Bronchial epithelial cell (primary cell): Measurements from ENCODE around the gene POU2F3. TPM values are rescaled to one million over a fixed set of nuclear protein-coding genes. Genes with fewer than 3 reads are reported as not detected.

Experiments used
- DNase-seq: peaks from one replicate; pipeline ENCODE4 v3.0.0-alpha.2; 2010; ENCODE audit warnings: low read depth
- FAIRE-seq: peaks from 2 replicates; lab custom pipeline; 2011; peaks lifted over from hg19 to GRCh38; lab: Jason Lieb, UNC
- H3K27me3 ChIP-seq: 2 replicates; pipeline ENCODE4 v1.5.1; 2011; ENCODE audit warnings: low read length; ENCODE audit not compliant: control insufficient read depth, insufficient read depth
- H3K36me3 ChIP-seq: 2 replicates; pipeline ENCODE4 v1.5.1; 2011; ENCODE audit warnings: low read length; ENCODE audit not compliant: control insufficient read depth, insufficient read depth
- H3K4me3 ChIP-seq: 2 replicates; pipeline ENCODE4 v1.5.1; 2011; ENCODE audit warnings: mild to moderate bottlenecking, low read depth, low read length, control low read depth
- CTCF ChIP-seq: IDR thresholded peaks from 2 replicates; pipeline ENCODE4 v1.5.1; 2011; ENCODE audit warnings: mild to moderate bottlenecking, moderate library complexity, low read length, control low read depth, inconsistent platforms; ENCODE audit not compliant: insufficient read depth, severe bottlenecking
- total RNA-seq: library from RNA; depleted of rRNA; stranded (reverse); fragments of >200 nt; gene quantifications from 2 replicates; pipeline ENCODE4 v1.2.1, GENCODE V29; 2014

POU2F3 gene
- total RNA-seq, 1 donor from 2014 or later: not detected

GRCh38 chr11:120196826-120197225, 43.1 kb upstream of the POU2F3 start:
- FAIRE-seq: no peak

GRCh38 chr11:120197251-120197891, 42.6 kb upstream of the POU2F3 start:
- TF ChIP-seq CTCF: no peak
- FAIRE-seq (no peak), DNase-seq (no peak)
- Histone ChIP-seq H3K36me3 (no peaks in the 10 kb centered on the region), H3K4me3 (no peak overlapping the region), H3K27me3 (peaks cover 6% of the 10 kb centered on the region)

More at GRCh38 chr11:120196826-120197225, 43.1 kb upstream of the POU2F3 start:
- Histone ChIP-seq H3K36me3 (no peaks in the 10 kb centered on the region), H3K27me3 (peaks cover 6% of the 10 kb centered on the region), H3K4me3 (no peak overlapping the region)
- no peak for TF ChIP-seq CTCF
- no peak for DNase-seq

- Histone ChIP-seq H3K4me3 (no peak overlapping the region), H3K36me3 (no peaks in the 10 kb centered on the region), H3K27me3 (peaks cover 4% of the 10 kb centered on the region)
- FAIRE-seq (no peak), DNase-seq (no peak)
- no peak for TF ChIP-seq CTCF
Observed at GRCh38 chr11:120197977-120198376, 42.0 kb upstream of the POU2F3 start.

- Histone ChIP-seq H3K4me3 (no peak overlapping the region), H3K27me3 (peaks cover 2% of the 10 kb centered on the region), H3K36me3 (no peaks in the 10 kb centered on the region)
- no peak for FAIRE-seq
- TF ChIP-seq CTCF: no peak
- DNase-seq: no peak
Observed at GRCh38 chr11:120198403-120198786, 41.5 kb upstream of the POU2F3 start.

- no peak for DNase-seq
- no peaks in the 10 kb centered on the region for H3K36me3 ChIP-seq
- no peak overlapping the region for H3K4me3 ChIP-seq
- no peak for TF ChIP-seq CTCF
- peak; percentile 80 for FAIRE-seq
- no peaks in the 10 kb centered on the region for H3K27me3 ChIP-seq
Observed at GRCh38 chr11:120198787-120199469, 41.0 kb upstream of the POU2F3 start.

GRCh38 chr11:120199613-120200012, 40.3 kb upstream of the POU2F3 start:
- H3K36me3 ChIP-seq: no peaks in the 10 kb centered on the region
- no peaks in the 10 kb centered on the region for H3K27me3 ChIP-seq
- FAIRE-seq: no peak
- no peak for TF ChIP-seq CTCF
- DNase-seq: no peak
- H3K4me3 ChIP-seq: no peak overlapping the region
